GM10266 (cell line): Measurements from ENCODE around the gene UNC119.

Experiments
- DNase-seq: peaks from one replicate; pipeline ENCODE4 v3.0.0; 2012; ENCODE audit errors: extremely low spot score
- CTCF ChIP-seq: IDR thresholded peaks from 2 replicates; pipeline ENCODE4 v1.5.1; 2012; ENCODE audit warnings: mild to moderate bottlenecking, low read depth; ENCODE audit not compliant: control insufficient read depth, insufficient read depth; ENCODE audit errors: missing control alignments

UNC119 gene

DNA sequence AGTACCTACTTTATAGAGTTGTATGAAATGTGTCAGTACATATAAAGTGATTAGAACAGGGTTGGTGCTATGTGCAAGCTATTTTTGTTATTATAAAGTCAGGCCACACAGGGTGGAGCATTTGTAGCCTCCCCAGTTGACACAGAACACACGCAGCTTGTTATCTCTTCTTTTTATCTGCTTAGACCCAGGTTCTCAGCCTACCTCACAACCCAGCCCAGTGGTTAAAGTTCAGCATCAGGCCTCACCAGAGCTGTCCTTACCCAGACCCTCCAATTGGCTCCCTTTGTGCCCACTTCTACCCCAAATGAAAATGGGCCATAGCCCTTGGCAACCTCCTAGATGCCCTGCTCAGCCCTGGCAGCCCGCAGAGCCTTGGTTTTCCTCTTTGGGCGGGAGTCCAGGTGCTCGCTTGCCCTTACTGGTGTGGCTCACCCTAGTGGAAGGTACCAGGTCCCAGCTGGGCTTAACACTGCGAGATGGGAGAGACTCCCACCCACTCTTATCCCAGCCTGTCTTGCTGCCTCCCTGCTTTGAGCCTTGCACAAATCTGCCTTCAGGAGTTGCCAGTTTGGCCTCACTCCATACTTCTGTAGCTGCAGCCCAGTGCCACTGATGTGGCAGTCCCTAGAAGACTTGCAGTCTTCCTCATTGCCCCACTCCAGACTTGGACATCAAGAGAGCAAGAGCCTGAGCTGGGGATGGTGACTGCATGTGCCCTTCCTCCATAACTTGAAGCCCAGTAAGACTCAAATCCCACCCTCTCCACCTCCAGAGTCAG lies 20.0 kb upstream of the UNC119 start:
- TF ChIP-seq CTCF, result no peak
- DNase-seq, result no peak

GRCh38 chr17:28571361-28572122 lies 19.1 kb upstream of the UNC119 start, which contains the start of gene PIGS:
Gene PIGS, minus strand, starts transcription at chr17:28571524. Its CDS starts 28 bp downstream, at chr17:28571496.
- peak; percentile 90 for DNase-seq
- TF ChIP-seq CTCF, result no peak

GRCh38 chr17:28570716-28571360 lies 18.4 kb upstream of the UNC119 start:
- DNase-seq, result no peak
- no peak for TF ChIP-seq CTCF

DNA sequence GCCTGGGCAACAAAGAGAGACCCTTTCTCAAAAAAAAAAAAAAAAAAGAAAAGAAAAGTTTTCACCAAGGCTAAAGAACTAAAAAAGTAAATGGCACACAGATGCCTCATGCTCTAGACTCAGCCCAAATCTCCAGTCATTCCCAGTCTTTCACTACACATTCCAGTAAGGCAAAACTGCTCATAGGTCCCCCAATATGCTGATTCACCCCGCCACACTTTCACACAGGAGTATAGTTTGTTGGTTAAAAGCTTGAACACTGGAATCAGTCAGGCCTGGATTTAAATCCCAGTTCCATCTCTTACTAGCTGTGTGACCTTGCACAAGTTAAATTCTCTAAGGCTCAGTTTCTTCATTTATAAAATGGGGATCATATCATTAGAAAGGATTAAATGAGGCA lies 17.0 kb upstream of the UNC119 start:
- TF ChIP-seq CTCF, result no peak
- no peak for DNase-seq

GRCh38 chr17:28567604-28568003 lies 15.2 kb upstream of the UNC119 start:
- TF ChIP-seq CTCF, result no peak
- peak; percentile 60 for DNase-seq

DNA sequence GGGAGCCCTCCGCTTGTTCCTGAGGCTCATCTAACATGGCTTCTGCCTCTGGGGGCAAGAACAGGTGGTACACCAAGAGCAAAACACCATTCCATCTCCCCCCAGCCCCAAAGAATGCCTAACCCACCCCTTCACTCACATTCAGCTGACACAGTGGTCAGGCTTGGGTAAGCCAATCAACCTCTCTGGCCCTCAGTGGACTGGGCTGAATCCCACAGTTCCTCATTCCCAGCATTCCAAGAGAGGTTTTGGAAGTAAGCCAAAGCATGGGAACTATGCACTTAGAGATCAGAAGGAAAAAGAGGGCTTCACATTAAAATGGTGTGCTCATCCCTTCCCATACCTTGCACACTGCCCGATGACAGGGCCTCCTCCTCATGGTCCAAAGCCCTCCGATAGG lies 11.1 kb upstream of the UNC119 start:
- DNase-seq, result no peak
- TF ChIP-seq CTCF, result no peak
